Endothelial cell of umbilical vein (primary cell): Measurements from ENCODE around the gene IL1R2. TPM values are rescaled to one million over a fixed set of nuclear protein-coding genes. Genes with fewer than 3 reads are reported as not detected.

Experiments used
- BruUV-seq: library from RNA; stranded (reverse); fragments of 400-500 nt; replicated peaks from 2 replicates; lab custom pipeline; 2021; lab: Mats Ljungman, UMichigan
- CTCF ChIA-PET: fragments of 300-600, 350-600 bp; sonication (Branson Sonifier 250); formaldehyde crosslinking; loops from one replicate; lab custom pipeline; 2021; ENCODE audit warnings: antibody characterized with exemption, inconsistent platforms; lab: Charles Lee
- POLR2A ChIA-PET: fragments of 300-600, 350-600 bp; sonication (Branson Sonifier 250); formaldehyde crosslinking; loops from one replicate; lab custom pipeline; 2021; ENCODE audit warnings: antibody characterized with exemption, inconsistent platforms; lab: Charles Lee
- DNase-seq: peaks from one replicate; pipeline ENCODE4 v3.0.0-alpha.2; 2011; ENCODE audit warnings: low read depth, low spot score
- FAIRE-seq: peaks from 2 replicates; lab custom pipeline; 2011; peaks lifted over from hg19 to GRCh38; lab: Jason Lieb, UNC
- H2AFZ ChIP-seq: 2 replicates; pipeline ENCODE4 v1.6.0; 2012; ENCODE audit warnings: low read depth, low read length, control low read depth, inconsistent platforms
- H3K27ac ChIP-seq: 2 replicates; pipeline ENCODE4 v1.5.1; 2011; ENCODE audit warnings: low read depth, mild to moderate bottlenecking, control low read depth, low read length, moderate library complexity; ENCODE audit not compliant: insufficient read depth
- H3K27me3 ChIP-seq, 2 experiments: 2 replicates each; pipeline versions ENCODE4 v1.6.0 to v1.6.1; 2011; ENCODE audit warnings: low read length in 2 of 2, mixed read lengths in 1 of 2; ENCODE audit not compliant: control insufficient read depth in 2 of 2, insufficient read depth in 2 of 2
- H3K36me3 ChIP-seq, 2 experiments: 2 replicates in 1 of 2; 3 replicates in 1 of 2; pipeline ENCODE4 v1.5.1; 2011; ENCODE audit warnings: low read length in 2 of 2, mild to moderate bottlenecking in 1 of 2, moderate library complexity in 1 of 2; ENCODE audit not compliant: control insufficient read depth in 2 of 2, insufficient read depth in 2 of 2; ENCODE audit errors: extremely low read depth in 1 of 2
- H3K4me1 ChIP-seq: 3 replicates; pipeline ENCODE4 v1.5.1; 2011; ENCODE audit warnings: mild to moderate bottlenecking, low read length; ENCODE audit not compliant: control insufficient read depth, insufficient read depth; ENCODE audit errors: extremely low read depth
- H3K4me2 ChIP-seq: 2 replicates; pipeline ENCODE4 v1.6.1; 2011; ENCODE audit warnings: low read length, control low read depth, mixed read lengths; ENCODE audit not compliant: insufficient read depth
- H3K4me3 ChIP-seq, 3 experiments: fragments of 200-600 bp in 1 of 3; sonication (generic), shearing (Covaris generic) in 1 of 3; replicated peaks in 1 of 3; 2 replicates each; pipeline ENCODE4 v1.5.1; 2011 to 2016; ENCODE audit warnings: control low read depth in 3 of 3, low read length in 3 of 3, mild to moderate bottlenecking in 2 of 3, inconsistent platforms in 1 of 3, low read depth in 1 of 3, moderate library complexity in 1 of 3; ENCODE audit not compliant: insufficient read depth in 1 of 3
- H3K79me2 ChIP-seq: 2 replicates; pipeline ENCODE4 v1.6.0; 2012; ENCODE audit warnings: low read length, inconsistent platforms; ENCODE audit not compliant: control insufficient read depth, insufficient read depth
- H3K9ac ChIP-seq: replicated peaks from 2 replicates; pipeline ENCODE3; 2011; ENCODE audit warnings: low read length, control low read depth; ENCODE audit not compliant: insufficient read depth; ENCODE audit errors: extremely low read depth
- H3K9me1 ChIP-seq: replicated peaks from 3 replicates; pipeline ENCODE4 v1.6.0; 2011; ENCODE audit warnings: mild to moderate bottlenecking, low read length; ENCODE audit not compliant: control insufficient read depth, insufficient read depth; ENCODE audit errors: extremely low read depth
- H3K9me3 ChIP-seq: replicated peaks from 2 replicates; pipeline ENCODE4 v1.5.1; 2012; ENCODE audit warnings: low read length, inconsistent platforms; ENCODE audit not compliant: control insufficient read depth, insufficient read depth
- H4K20me1 ChIP-seq: replicated peaks from 2 replicates; pipeline ENCODE3; 2011; ENCODE audit warnings: mild to moderate bottlenecking, low read length; ENCODE audit not compliant: control insufficient read depth, insufficient read depth; ENCODE audit errors: extremely low read depth
- CTCF ChIP-seq, 2 donors: IDR thresholded peaks; 1 replicate in 1 of 2; 2 replicates in 1 of 2; pipeline ENCODE4 v1.5.1; 2011; ENCODE audit warnings: low read length in 2 of 2, mild to moderate bottlenecking in 2 of 2, moderate library complexity in 2 of 2, control low read depth in 1 of 2, inconsistent platforms in 1 of 2, low read depth in 1 of 2; ENCODE audit not compliant: insufficient read depth in 1 of 2; ENCODE audit errors: extremely low read depth in 1 of 2
- EZH2 ChIP-seq: IDR thresholded peaks from 2 replicates; pipeline ENCODE4 v1.6.1; 2012; ENCODE audit warnings: borderline replicate concordance, low read depth, mild to moderate bottlenecking, moderate library complexity, low read length, inconsistent platforms; ENCODE audit not compliant: severe bottlenecking
- FOS ChIP-seq: IDR thresholded peaks from 2 replicates; pipeline ENCODE4 v1.6.1; 2011; ENCODE audit warnings: mild to moderate bottlenecking, low read length, moderate library complexity, borderline replicate concordance; ENCODE audit not compliant: insufficient read depth
- GATA2 ChIP-seq: IDR thresholded peaks from 2 replicates; pipeline ENCODE4 v1.7.0; 2011; ENCODE audit warnings: low read depth, mild to moderate bottlenecking, moderate library complexity, mixed read lengths, low read length; ENCODE audit not compliant: insufficient read length, insufficient read depth
- JUN ChIP-seq: IDR thresholded peaks from 2 replicates; pipeline ENCODE4 v1.6.1; 2011; ENCODE audit warnings: borderline replicate concordance, low read depth; ENCODE audit not compliant: insufficient read length, insufficient read depth
- MAX ChIP-seq: IDR thresholded peaks from 2 replicates; pipeline ENCODE4 v1.6.1; 2011; ENCODE audit not compliant: insufficient read depth, insufficient read length
- MYC ChIP-seq: IDR thresholded peaks from one replicate; pipeline ENCODE4 v1.6.1; 2011; ENCODE audit warnings: mild to moderate bottlenecking, low read depth, low read length
- POLR2A ChIP-seq: IDR thresholded peaks from 2 replicates; pipeline ENCODE4 v1.6.1; 2012; ENCODE audit warnings: low read depth, mild to moderate bottlenecking, control low read depth, low read length
- POLR2AphosphoS5 ChIP-seq: IDR thresholded peaks from 2 replicates; pipeline ENCODE4 v1.6.1; 2012; ENCODE audit warnings: low read depth, mild to moderate bottlenecking, control low read depth, low read length, moderate library complexity; ENCODE audit not compliant: insufficient read depth
- dilution Hi-C: fragments of 300-500 bp; cut with MboI; formaldehyde crosslinking; loops from one replicate; pipeline ENCODE4 v1.15.0; 2019; ENCODE audit warnings: low sequenced_read_pairs; ENCODE audit not compliant: extremely low pct_ligation_motif_present
- intact Hi-C: fragments of 100-400 bp; cut with micrococcal nuclease; formaldehyde crosslinking; loops from one replicate; pipeline ENCODE4 v1.10.0; 2022
- polyA plus RNA-seq, 4 experiments: library from polyadenylated mRNA; depleted of rRNA in 3 of 4; stranded (reverse) in 3 of 4; unstranded in 1 of 4; fragments of >200 nt; gene quantifications; 2 replicates each; pipeline versions ENCODE4 v1.2.1 to v1.2.3, GENCODE V29; 2011 to 2012; ENCODE audit warnings: missing spikeins in 1 of 4
- total RNA-seq: library from RNA; stranded (reverse); gene quantifications from 2 replicates; pipeline ENCODE4 v1.2.3, GENCODE V29; 2021

IL1R2 gene
- total and polyA plus RNA-seq, 2 donors (not counting 3 experiments of a cell fraction or from before 2014, with no cell fraction given), result not detected

GRCh38 chr2:102022884-102023539, 31.3 kb downstream of the IL1R2 start:
- BruUV-seq, result no TSS peak
- TF ChIP-seq GATA2 (no peak), JUN (no peak), MYC (no peak), POLR2AphosphoS5 (no peak), EZH2 (no peak), FOS (no peak), CTCF (IDR thresholded peaks at IDR 0.05; ENCODE audit: extremely low read depth in 1 of 2, insufficient read depth in 1 of 2, low read depth in 1 of 2, low read length in 2 of 2) (no peak), MAX (no peak), POLR2A (no peak)
- peaks cover 8% of the 10 kb centered on the region for H3K4me1 ChIP-seq

More at GRCh38 chr2:102022884-102023539, 31.3 kb downstream of the IL1R2 start:
- CTCF ChIA-PET, result interaction anchor here (1.1 to 3.9 kb wide), 2 partner anchors 9 to 216 kb away, joined by 3 to 222 read pairs; no protein-coding TSS in a partner anchor
- no peak overlapping the region for H2AFZ ChIP-seq
- H3K9me1 ChIP-seq, result no peaks in the 10 kb centered on the region
- H4K20me1 ChIP-seq, result no peaks in the 10 kb centered on the region
- H3K4me2 ChIP-seq, result no peak overlapping the region
- DNase-seq, result no peak
- H3K9me3 ChIP-seq, result no peaks in the 10 kb centered on the region
- no peak for FAIRE-seq
- no peak overlapping the region for H3K27ac ChIP-seq
- H3K9ac ChIP-seq, result no peak overlapping the region
- H3K79me2 ChIP-seq, result no peaks in the 10 kb centered on the region
- H3K27me3 ChIP-seq, result no peaks in the 10 kb centered on the region
- dilution Hi-C loops (no loop called here), intact Hi-C loops (loop anchor here (5.0 kb wide), 1 partner anchor 39 kb away; no protein-coding TSS in a partner anchor)
- POLR2A ChIA-PET, result no interaction called here
- H3K4me3 ChIP-seq, result no peak overlapping the region
- H3K36me3 ChIP-seq, result no peaks in the 10 kb centered on the region
